ENCODE data around the gene CLIP1.
"Not testable (repeated sequence)": the region's sequence is repeated elsewhere in the genome, so short reads cannot be mapped to it uniquely, and the experiment has no call there.

Gene CLIP1

GRCh38 chr12:122385171-122386016, 37.1 kb downstream of the CLIP1 start:
- TF ChIP-seq EZH2 (IDR thresholded peaks at IDR 0.05; ENCODE audit: borderline replicate concordance, low read length) (no peak), CTCF (IDR thresholded peaks at IDR 0.05; ENCODE audit: low read length) (no peak)
- H3K9me3 ChIP-seq (ENCODE audit: low read length): no peaks in the 10 kb centered on the region
- H3K27me3 ChIP-seq (ENCODE audit: insufficient read depth, low read length): no peaks in the 10 kb centered on the region
- peaks cover 26% of the 10 kb centered on the region for H3K4me1 ChIP-seq (ENCODE audit: insufficient read depth, low read length, severe bottlenecking)
- no peaks in the 10 kb centered on the region for H3K9me2 ChIP-seq (ENCODE audit: low read depth, low read length)
- H3K4me3 ChIP-seq (ENCODE audit: low read depth, low read length, poor library complexity, severe bottlenecking): peak overlapping the region; percentile 24
- peak overlapping the region; percentile 19 for H3K27ac ChIP-seq (ENCODE audit: low read depth, low read length, poor library complexity, severe bottlenecking)
- peaks cover 3% of the 10 kb centered on the region; the same call in 1 of the 2 replicates for H3K36me3 ChIP-seq (ENCODE audit: insufficient read depth, low read length)
- no peaks in the 10 kb centered on the region for H3F3A ChIP-seq (ENCODE audit: insufficient read depth, low read length)
- peak overlapping the region; percentile 51 for H3K4me2 ChIP-seq (ENCODE audit: low read length)
- no peaks in the 10 kb centered on the region for H3K79me2 ChIP-seq (ENCODE audit: insufficient read depth, low read length)
- no peak overlapping the region for H2AFZ ChIP-seq (ENCODE audit: low read length)
- H4K20me1 ChIP-seq (ENCODE audit: insufficient read depth, low read length): no peaks in the 10 kb centered on the region
- no peak overlapping the region for H3K9ac ChIP-seq (ENCODE audit: low read length)

- TF ChIP-seq CTCF (IDR thresholded peaks at IDR 0.05; ENCODE audit: low read length) (no peak), EZH2 (IDR thresholded peaks at IDR 0.05; ENCODE audit: borderline replicate concordance, low read length) (no peak)
- peaks cover 8% of the 10 kb centered on the region; the same call in 1 of the 2 replicates for H3K36me3 ChIP-seq (ENCODE audit: insufficient read depth, low read length)
These were observed 39.5 kb downstream of the CLIP1 start for GRCh38 chr12:122382919-122383350.

GRCh38 chr12:122381021-122381420, 41.4 kb downstream of the CLIP1 start:
- Histone ChIP-seq H2AFZ (ENCODE audit: low read length) (no peak overlapping the region), H3K27me3 (ENCODE audit: insufficient read depth, low read length) (no peaks in the 10 kb centered on the region), H3K9me3 (ENCODE audit: low read length) (no peaks in the 10 kb centered on the region), H3K79me2 (ENCODE audit: insufficient read depth, low read length) (no peaks in the 10 kb centered on the region), H3K4me3 (ENCODE audit: low read depth, low read length, poor library complexity, severe bottlenecking) (no peak overlapping the region), H3F3A (ENCODE audit: insufficient read depth, low read length) (no peaks in the 10 kb centered on the region), H4K20me1 (ENCODE audit: insufficient read depth, low read length) (no peaks in the 10 kb centered on the region), H3K4me1 (ENCODE audit: insufficient read depth, low read length, severe bottlenecking) (peaks cover 24% of the 10 kb centered on the region), H3K9ac (ENCODE audit: low read length) (peak overlapping the region; percentile 31; the same call in 1 of the 2 replicates), H3K4me2 (ENCODE audit: low read length) (peak overlapping the region; percentile 19), H3K9me2 (ENCODE audit: low read depth, low read length) (no peaks in the 10 kb centered on the region), H3K27ac (ENCODE audit: low read depth, low read length, poor library complexity, severe bottlenecking) (no peak overlapping the region), H3K36me3 (ENCODE audit: insufficient read depth, low read length) (peaks cover 20% of the 10 kb centered on the region; the same call in 1 of the 2 replicates)
- TF ChIP-seq EZH2 (IDR thresholded peaks at IDR 0.05; ENCODE audit: borderline replicate concordance, low read length): no peak
- no peak for TF ChIP-seq CTCF (IDR thresholded peaks at IDR 0.05; ENCODE audit: low read length)

More at GRCh38 chr12:122382919-122383350, 39.5 kb downstream of the CLIP1 start:
- Histone ChIP-seq H3K27ac (ENCODE audit: low read depth, low read length, poor library complexity, severe bottlenecking) (no peak overlapping the region), H3K4me2 (ENCODE audit: low read length) (no peak overlapping the region), H3K9ac (ENCODE audit: low read length) (no peak overlapping the region), H3K4me1 (ENCODE audit: insufficient read depth, low read length, severe bottlenecking) (peaks cover 26% of the 10 kb centered on the region), H3K9me3 (ENCODE audit: low read length) (no peaks in the 10 kb centered on the region), H3K79me2 (ENCODE audit: insufficient read depth, low read length) (no peaks in the 10 kb centered on the region), H3K9me2 (ENCODE audit: low read depth, low read length) (no peaks in the 10 kb centered on the region), H2AFZ (ENCODE audit: low read length) (no peak overlapping the region), H3K27me3 (ENCODE audit: insufficient read depth, low read length) (no peaks in the 10 kb centered on the region), H3K4me3 (ENCODE audit: low read depth, low read length, poor library complexity, severe bottlenecking) (no peak overlapping the region), H4K20me1 (ENCODE audit: insufficient read depth, low read length) (no peaks in the 10 kb centered on the region), H3F3A (ENCODE audit: insufficient read depth, low read length) (no peaks in the 10 kb centered on the region)

GRCh38 chr12:122376751-122377150, 45.7 kb downstream of the CLIP1 start:
- H3F3A ChIP-seq (ENCODE audit: insufficient read depth, low read length); H2AFZ ChIP-seq (ENCODE audit: low read length); H3K9me3 ChIP-seq (ENCODE audit: low read length); H3K27ac ChIP-seq (ENCODE audit: low read depth, low read length, poor library complexity, severe bottlenecking); H3K9me2 ChIP-seq (ENCODE audit: low read depth, low read length); H3K4me2 ChIP-seq (ENCODE audit: low read length); H3K4me3 ChIP-seq (ENCODE audit: low read depth, low read length, poor library complexity, severe bottlenecking); H4K20me1 ChIP-seq (ENCODE audit: insufficient read depth, low read length); H3K9ac ChIP-seq (ENCODE audit: low read length); H3K27me3 ChIP-seq (ENCODE audit: insufficient read depth, low read length); H3K79me2 ChIP-seq (ENCODE audit: insufficient read depth, low read length): not testable (repeated sequence)
- Histone ChIP-seq H3K4me1 (ENCODE audit: insufficient read depth, low read length, severe bottlenecking) (peaks cover 10% of the 10 kb centered on the region), H3K36me3 (ENCODE audit: insufficient read depth, low read length) (peaks cover 35% of the 10 kb centered on the region)
